DOHH2 (cell line): ENCODE measurements around the gene PGK2.

ENCODE experiments used
- EZH2phosphoT487 ChIP-seq: fragments of 200-600 bp; sonication (generic); IDR thresholded peaks from 2 replicates; pipeline ENCODE4 v1.6.1; 2017; ENCODE audit warnings: borderline replicate concordance, mild to moderate bottlenecking, antibody characterized with exemption, low read length, moderate library complexity, mixed read lengths
- TF ChIP-seq, protein P1 (sequence below): fragments of 200-600 bp; sonication (generic); IDR thresholded peaks from one replicate; pipeline ENCODE4 v1.5.1; 2014; ENCODE audit warnings: antibody characterized with exemption, mild to moderate bottlenecking, low read depth, low read length; ENCODE audit not compliant: poor library complexity, severe bottlenecking

DNA sequence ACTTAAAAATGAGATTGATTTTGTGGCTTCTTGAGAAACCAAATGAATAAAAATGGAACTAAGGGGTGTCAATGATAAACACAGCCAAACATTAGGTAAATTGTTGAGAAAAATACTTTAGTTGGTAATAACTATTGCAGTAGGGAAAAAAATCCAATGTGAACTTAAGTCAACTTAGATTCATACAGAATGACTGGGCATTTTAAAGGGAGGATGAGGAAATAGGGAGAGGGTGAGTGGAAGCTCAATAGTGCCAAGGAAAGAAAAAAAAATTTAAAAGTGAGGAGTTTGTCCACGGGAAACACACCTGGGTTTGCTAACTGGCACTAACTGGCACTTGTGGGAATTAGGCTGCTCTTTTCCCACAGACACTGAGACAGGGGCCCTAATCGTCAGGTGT, 26.2 kb upstream of the PGK2 start:
- TF ChIP-seq, protein P1, sequence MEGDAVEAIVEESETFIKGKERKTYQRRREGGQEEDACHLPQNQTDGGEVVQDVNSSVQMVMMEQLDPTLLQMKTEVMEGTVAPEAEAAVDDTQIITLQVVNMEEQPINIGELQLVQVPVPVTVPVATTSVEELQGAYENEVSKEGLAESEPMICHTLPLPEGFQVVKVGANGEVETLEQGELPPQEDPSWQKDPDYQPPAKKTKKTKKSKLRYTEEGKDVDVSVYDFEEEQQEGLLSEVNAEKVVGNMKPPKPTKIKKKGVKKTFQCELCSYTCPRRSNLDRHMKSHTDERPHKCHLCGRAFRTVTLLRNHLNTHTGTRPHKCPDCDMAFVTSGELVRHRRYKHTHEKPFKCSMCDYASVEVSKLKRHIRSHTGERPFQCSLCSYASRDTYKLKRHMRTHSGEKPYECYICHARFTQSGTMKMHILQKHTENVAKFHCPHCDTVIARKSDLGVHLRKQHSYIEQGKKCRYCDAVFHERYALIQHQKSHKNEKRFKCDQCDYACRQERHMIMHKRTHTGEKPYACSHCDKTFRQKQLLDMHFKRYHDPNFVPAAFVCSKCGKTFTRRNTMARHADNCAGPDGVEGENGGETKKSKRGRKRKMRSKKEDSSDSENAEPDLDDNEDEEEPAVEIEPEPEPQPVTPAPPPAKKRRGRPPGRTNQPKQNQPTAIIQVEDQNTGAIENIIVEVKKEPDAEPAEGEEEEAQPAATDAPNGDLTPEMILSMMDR: no peak
- TF ChIP-seq EZH2phosphoT487: no peak
